ENCODE data around the gene PWP2. TPM values are rescaled to one million over a fixed set of nuclear protein-coding genes. Genes with fewer than 3 reads are reported as not detected.
A peak's percentile ranks its signal among the peaks of the same experiment; 100 is the strongest.
"Not testable (repeated sequence)": the region's sequence is repeated elsewhere in the genome, so short reads cannot be mapped to it uniquely, and the experiment has no call there.

Gene PWP2
- polyA plus RNA-seq, 5 donors, result 2.3 to 11.2 (median 4.2) TPM

- peak; percentile 27 to 39 for DNase-seq
Measured at GRCh38 chr21:44082648-44083440, 24.4 kb upstream of the PWP2 start.

- peak; percentile 26 to 35 for DNase-seq
Measured at GRCh38 chr21:44083631-44084291, 23.4 kb upstream of the PWP2 start.

GRCh38 chr21:44084496-44085241 is 22.5 kb upstream of the PWP2 start:
- no peak for DNase-seq

GRCh38 chr21:44085491-44086321 is 21.5 kb upstream of the PWP2 start:
- no peak for DNase-seq

GRCh38 chr21:44086636-44087425 is 20.4 kb upstream of the PWP2 start:
- no peak for DNase-seq

- no peak for DNase-seq
Measured at GRCh38 chr21:44087426-44088400, 19.5 kb upstream of the PWP2 start.

- no peak for DNase-seq
Measured at GRCh38 chr21:44088401-44088780, 18.8 kb upstream of the PWP2 start.

- DNase-seq, result no peak
Measured at GRCh38 chr21:44089001-44089911, 17.9 kb upstream of the PWP2 start.

- DNase-seq, result no peak
Measured at GRCh38 chr21:44090325-44090724, 16.9 kb upstream of the PWP2 start.

GRCh38 chr21:44092211-44092610 is 15.0 kb upstream of the PWP2 start:
- no peak for DNase-seq

GRCh38 chr21:44093761-44094160 is 13.4 kb upstream of the PWP2 start:
- DNase-seq, result no peak

GRCh38 chr21:44094832-44095231 is 12.4 kb upstream of the PWP2 start:
- DNase-seq, result no peak

GRCh38 chr21:44098507-44098906 is 8.7 kb upstream of the PWP2 start:
- DNase-seq, result not testable (repeated sequence)

- not testable (repeated sequence) for DNase-seq
Measured at GRCh38 chr21:44098964-44099363, 8.2 kb upstream of the PWP2 start.

GRCh38 chr21:44107589-44107988 is 390 bp downstream of the PWP2 start:
- DNase-seq, result not testable (repeated sequence)

GRCh38 chr21:44113702-44114371 is 6.6 kb downstream of the PWP2 start:
- DNase-seq, result not testable (repeated sequence)

- not testable (repeated sequence) for DNase-seq
Measured at GRCh38 chr21:44122131-44122530, 14.9 kb downstream of the PWP2 start.

- DNase-seq, result not testable (repeated sequence)
Measured at GRCh38 chr21:44127827-44128226, 20.6 kb downstream of the PWP2 start.

All from right lung (tissue), 5 donors.